ENCODE data around the gene MSANTD2.
A peak's percentile ranks its signal among the peaks of the same experiment; 100 is the strongest.

MSANTD2 gene

GRCh38 chr11:124800226-124800929, at the start of gene MSANTD2:
MSANTD2 (minus strand) TSS chr11:124800406; CDS start chr11:124800380, 26 bp downstream.
- Mint-ChIP-seq H3K27me3 (no peaks in the 10 kb centered on the region), H3K36me3 (peaks cover 9% of the 10 kb centered on the region), H3K4me1 (ENCODE audit: low read depth) (peaks cover 38% of the 10 kb centered on the region), H3K27ac (peak within 1 kb of the TSS; percentile 92), H3K4me3 (peak within 1 kb of the TSS; percentile 92), H3K9me3 (ENCODE audit: low read depth) (no peaks in the 10 kb centered on the region)

- Mint-ChIP-seq H3K4me1 (ENCODE audit: low read depth) (peaks cover 6% of the 10 kb centered on the region), H3K4me3 (no peak overlapping the region), H3K27me3 (peaks cover 55% of the 10 kb centered on the region), H3K36me3 (no peaks in the 10 kb centered on the region), H3K27ac (no peak overlapping the region), H3K9me3 (ENCODE audit: low read depth) (no peaks in the 10 kb centered on the region)
Observed at GRCh38 chr11:124846070-124846673, 46.0 kb upstream of the MSANTD2 start.

GRCh38 chr11:124844664-124845079, 44.5 kb upstream of the MSANTD2 start:
- H3K27ac Mint-ChIP-seq = no peak overlapping the region
- no peaks in the 10 kb centered on the region for H3K9me3 Mint-ChIP-seq (ENCODE audit: low read depth)
- H3K4me3 Mint-ChIP-seq = no peak overlapping the region
- H3K27me3 Mint-ChIP-seq = peaks cover 56% of the 10 kb centered on the region
- no peaks in the 10 kb centered on the region for H3K36me3 Mint-ChIP-seq
- peaks cover 11% of the 10 kb centered on the region for H3K4me1 Mint-ChIP-seq (ENCODE audit: low read depth)

- H3K4me1 Mint-ChIP-seq (ENCODE audit: low read depth) = peaks cover 11% of the 10 kb centered on the region
- no peaks in the 10 kb centered on the region for H3K36me3 Mint-ChIP-seq
- no peaks in the 10 kb centered on the region for H3K9me3 Mint-ChIP-seq (ENCODE audit: low read depth)
- H3K4me3 Mint-ChIP-seq = peak overlapping the region; percentile 30
- no peak overlapping the region for H3K27ac Mint-ChIP-seq
- peaks cover 57% of the 10 kb centered on the region for H3K27me3 Mint-ChIP-seq
Observed at GRCh38 chr11:124843616-124843910, 43.4 kb upstream of the MSANTD2 start.

- Mint-ChIP-seq H3K4me1 (ENCODE audit: low read depth) (peaks cover 11% of the 10 kb centered on the region), H3K9me3 (ENCODE audit: low read depth) (no peaks in the 10 kb centered on the region), H3K36me3 (no peaks in the 10 kb centered on the region), H3K27me3 (peaks cover 55% of the 10 kb centered on the region), H3K4me3 (no peak overlapping the region), H3K27ac (no peak overlapping the region)
Observed at GRCh38 chr11:124842305-124842704, 42.1 kb upstream of the MSANTD2 start.

GRCh38 chr11:124841840-124842239, 41.6 kb upstream of the MSANTD2 start:
- no peaks in the 10 kb centered on the region for H3K9me3 Mint-ChIP-seq (ENCODE audit: low read depth)
- H3K27ac Mint-ChIP-seq = no peak overlapping the region
- H3K27me3 Mint-ChIP-seq = peaks cover 58% of the 10 kb centered on the region

GRCh38 chr11:124841201-124841600, 41.0 kb upstream of the MSANTD2 start:
- no peak overlapping the region for H3K4me3 Mint-ChIP-seq
- H3K27ac Mint-ChIP-seq = no peak overlapping the region
- H3K9me3 Mint-ChIP-seq (ENCODE audit: low read depth) = no peaks in the 10 kb centered on the region
- H3K4me1 Mint-ChIP-seq (ENCODE audit: low read depth) = peaks cover 18% of the 10 kb centered on the region
- H3K36me3 Mint-ChIP-seq = no peaks in the 10 kb centered on the region
- H3K27me3 Mint-ChIP-seq = peaks cover 58% of the 10 kb centered on the region

More at GRCh38 chr11:124841840-124842239, 41.6 kb upstream of the MSANTD2 start:
- peaks cover 15% of the 10 kb centered on the region for H3K4me1 Mint-ChIP-seq (ENCODE audit: low read depth)
- no peak overlapping the region for H3K4me3 Mint-ChIP-seq
- H3K36me3 Mint-ChIP-seq = no peaks in the 10 kb centered on the region

GRCh38 chr11:124840666-124841065, 40.5 kb upstream of the MSANTD2 start:
- H3K36me3 Mint-ChIP-seq = no peaks in the 10 kb centered on the region
- no peaks in the 10 kb centered on the region for H3K9me3 Mint-ChIP-seq (ENCODE audit: low read depth)
- H3K4me1 Mint-ChIP-seq (ENCODE audit: low read depth) = peaks cover 21% of the 10 kb centered on the region
- H3K27ac Mint-ChIP-seq = no peak overlapping the region
- H3K4me3 Mint-ChIP-seq = no peak overlapping the region
- H3K27me3 Mint-ChIP-seq = peaks cover 54% of the 10 kb centered on the region

- no peak overlapping the region for H3K27ac Mint-ChIP-seq
- peak overlapping the region; percentile 74 for H3K4me3 Mint-ChIP-seq
- H3K4me1 Mint-ChIP-seq (ENCODE audit: low read depth) = peaks cover 21% of the 10 kb centered on the region
- no peaks in the 10 kb centered on the region for H3K36me3 Mint-ChIP-seq
- H3K9me3 Mint-ChIP-seq (ENCODE audit: low read depth) = no peaks in the 10 kb centered on the region
- peaks cover 51% of the 10 kb centered on the region for H3K27me3 Mint-ChIP-seq
Observed at GRCh38 chr11:124839972-124840621, 39.9 kb upstream of the MSANTD2 start.

GRCh38 chr11:124839128-124839971, 39.1 kb upstream of the MSANTD2 start:
- Mint-ChIP-seq H3K4me1 (ENCODE audit: low read depth) (peaks cover 19% of the 10 kb centered on the region), H3K36me3 (no peaks in the 10 kb centered on the region), H3K4me3 (peak overlapping the region; percentile 74), H3K27me3 (peaks cover 45% of the 10 kb centered on the region), H3K27ac (no peak overlapping the region), H3K9me3 (ENCODE audit: low read depth) (no peaks in the 10 kb centered on the region)

- Mint-ChIP-seq H3K4me3 (peak overlapping the region; percentile 30), H3K4me1 (ENCODE audit: low read depth) (peaks cover 19% of the 10 kb centered on the region), H3K27me3 (peaks cover 44% of the 10 kb centered on the region), H3K9me3 (ENCODE audit: low read depth) (no peaks in the 10 kb centered on the region), H3K36me3 (no peaks in the 10 kb centered on the region), H3K27ac (no peak overlapping the region)
Observed at GRCh38 chr11:124838805-124839127, 38.6 kb upstream of the MSANTD2 start.

GRCh38 chr11:124837491-124837856, 37.3 kb upstream of the MSANTD2 start:
- H3K27me3 Mint-ChIP-seq = peaks cover 37% of the 10 kb centered on the region
- no peak overlapping the region for H3K4me3 Mint-ChIP-seq
- H3K36me3 Mint-ChIP-seq = no peaks in the 10 kb centered on the region
- peaks cover 15% of the 10 kb centered on the region for H3K4me1 Mint-ChIP-seq (ENCODE audit: low read depth)
- H3K27ac Mint-ChIP-seq = no peak overlapping the region
- no peaks in the 10 kb centered on the region for H3K9me3 Mint-ChIP-seq (ENCODE audit: low read depth)

- Mint-ChIP-seq H3K36me3 (no peaks in the 10 kb centered on the region), H3K27ac (no peak overlapping the region), H3K27me3 (peaks cover 25% of the 10 kb centered on the region), H3K4me3 (peak overlapping the region; percentile 66), H3K9me3 (ENCODE audit: low read depth) (no peaks in the 10 kb centered on the region), H3K4me1 (ENCODE audit: low read depth) (peaks cover 15% of the 10 kb centered on the region)
Observed at GRCh38 chr11:124835918-124836317, 35.7 kb upstream of the MSANTD2 start.

- H3K4me3 Mint-ChIP-seq = no peak overlapping the region
- H3K4me1 Mint-ChIP-seq (ENCODE audit: low read depth) = peaks cover 10% of the 10 kb centered on the region
- H3K27me3 Mint-ChIP-seq = peaks cover 18% of the 10 kb centered on the region
- no peaks in the 10 kb centered on the region for H3K9me3 Mint-ChIP-seq (ENCODE audit: low read depth)
- H3K27ac Mint-ChIP-seq = no peak overlapping the region
- H3K36me3 Mint-ChIP-seq = no peaks in the 10 kb centered on the region
Observed at GRCh38 chr11:124834526-124835180, 34.4 kb upstream of the MSANTD2 start.

Data from activated naive CD8-positive, alpha-beta T cell (primary cell).